NK-92 treated with Interleukin-12 subunit alpha and Interleukin-12 subunit beta, amount 100 ng/mL, for 24 hours (cell line): ENCODE measurements around the gene KRT25.
"Not testable (repeated sequence)": the region's sequence is repeated elsewhere in the genome, so short reads cannot be mapped to it uniquely, and the experiment has no call there.

Experiments
- DNase-seq: peaks from one replicate; lab custom pipeline; 2025; lab: John Stamatoyannopoulos, UW

KRT25 gene

GRCh38 chr17:40753804-40754203 is 1.3 kb downstream of the KRT25 start:
- no peak for DNase-seq

- DNase-seq, result no peak
These were observed 4.1 kb downstream of the KRT25 start for GRCh38 chr17:40751065-40751464.

- DNase-seq, result no peak
These were observed 4.7 kb downstream of the KRT25 start for GRCh38 chr17:40750391-40750790.

GRCh38 chr17:40748666-40749065 is 6.5 kb downstream of the KRT25 start:
- DNase-seq, result not testable (repeated sequence)

GRCh38 chr17:40738553-40738952 is 16.6 kb downstream of the KRT25 start:
- DNase-seq, result no peak

GRCh38 chr17:40735016-40735415 is 20.1 kb downstream of the KRT25 start:
- no peak for DNase-seq

- DNase-seq, result no peak
These were observed 21.1 kb downstream of the KRT25 start for GRCh38 chr17:40734018-40734417.

- no peak for DNase-seq
These were observed 24.2 kb downstream of the KRT25 start for GRCh38 chr17:40730970-40731369.

GRCh38 chr17:40727447-40728231 is 27.5 kb downstream of the KRT25 start:
- no peak for DNase-seq

GRCh38 chr17:40726919-40727318 is 28.2 kb downstream of the KRT25 start:
- DNase-seq, result no peak

- DNase-seq, result no peak
These were observed 30.5 kb downstream of the KRT25 start for GRCh38 chr17:40724656-40725055.

- DNase-seq, result no peak
These were observed 32.9 kb downstream of the KRT25 start for GRCh38 chr17:40722241-40722640.

GRCh38 chr17:40720899-40721298 is 34.2 kb downstream of the KRT25 start:
- no peak for DNase-seq

- no peak for DNase-seq
These were observed 36.2 kb downstream of the KRT25 start for GRCh38 chr17:40718930-40719329.

GRCh38 chr17:40717776-40718175 is 37.4 kb downstream of the KRT25 start:
- no peak for DNase-seq

- no peak for DNase-seq
These were observed 40.7 kb downstream of the KRT25 start for GRCh38 chr17:40714473-40714872.

GRCh38 chr17:40707745-40708144 is 47.4 kb downstream of the KRT25 start:
- no peak for DNase-seq

- DNase-seq, result no peak
These were observed 49.5 kb downstream of the KRT25 start for GRCh38 chr17:40705584-40705983.

GRCh38 chr17:40703652-40704051 is 51.5 kb downstream of the KRT25 start, which contains the start of gene KRT24:
Gene KRT24, minus strand, starts transcription at chr17:40703752. Its CDS starts 59 bp downstream, at chr17:40703693.
- DNase-seq, result no peak

GRCh38 chr17:40702271-40702670 is 52.9 kb downstream of the KRT25 start:
- no peak for DNase-seq

- DNase-seq, result no peak
These were observed 55.3 kb downstream of the KRT25 start for GRCh38 chr17:40699853-40700252.

- no peak for DNase-seq
These were observed 55.8 kb downstream of the KRT25 start for GRCh38 chr17:40699371-40699770.
